HFFc6 (cell line): ENCODE data around the gene BST2. TPM values are rescaled to one million over a fixed set of nuclear protein-coding genes. Genes with fewer than 3 reads are reported as not detected.

Experiments
- DNase-seq: peaks from one replicate; pipeline ENCODE4 v3.0.0-alpha.2; 2018
- H3K27ac Mint-ChIP-seq: 2 replicates; pipeline ENCODE4 v1.8.0; 2020; ENCODE audit warnings: mild to moderate bottlenecking, mixed read lengths
- H3K27me3 Mint-ChIP-seq: 2 replicates; pipeline ENCODE4 v1.8.0; 2021; ENCODE audit warnings: mild to moderate bottlenecking, moderate library complexity, mixed read lengths; ENCODE audit not compliant: insufficient read depth
- H3K36me3 Mint-ChIP-seq: 2 replicates; pipeline ENCODE4 v1.8.0; 2021; ENCODE audit warnings: low read depth, mixed read lengths
- H3K4me1 Mint-ChIP-seq: 2 replicates; pipeline ENCODE4 v1.8.0; 2020; ENCODE audit warnings: low read depth, mixed read lengths
- H3K4me3 Mint-ChIP-seq: 2 replicates; pipeline ENCODE4 v1.8.0; 2020; ENCODE audit warnings: mild to moderate bottlenecking, moderate library complexity, mixed read lengths
- H3K9me3 Mint-ChIP-seq: 2 replicates; pipeline ENCODE4 v1.8.0; 2020; ENCODE audit warnings: mild to moderate bottlenecking, mixed read lengths
- CTCF ChIP-seq: fragments of 200-600 bp; sonication (generic); IDR thresholded peaks from 2 replicates; pipeline ENCODE4 v1.5.0; 2021; ENCODE audit warnings: antibody characterized with exemption, mild to moderate bottlenecking
- total RNA-seq, 6 experiments: library from RNA; stranded (reverse); fragmentation: NEBNext Ultra II Directional; extraction: Animal tissue kit (Norgen Biotek cat#: 25700); gene quantifications; 2 replicates in 1 of 6; 3 replicates in 5 of 6; pipeline ENCODE4 v1.2.3, GENCODE V29; 2021

BST2 gene
- total RNA-seq, 6 experiments from 2014 or later = 0.21 to 0.59 (median 0.34) TPM; not detected in 3

GRCh38 chr19:17390665-17391370 is 14.6 kb downstream of the BST2 start:
- H3K4me3 Mint-ChIP-seq = peak overlapping the region; percentile 88
- peaks cover 7% of the 10 kb centered on the region for H3K4me1 Mint-ChIP-seq
- peaks cover 14% of the 10 kb centered on the region for H3K9me3 Mint-ChIP-seq
- H3K36me3 Mint-ChIP-seq = no peaks in the 10 kb centered on the region
- peaks cover 14% of the 10 kb centered on the region for H3K27me3 Mint-ChIP-seq
- TF ChIP-seq CTCF = peak; percentile 81
- H3K27ac Mint-ChIP-seq = peak overlapping the region; percentile 10; the same call in 1 of the 2 replicates
- DNase-seq = peak; percentile 83

GRCh38 chr19:17389957-17390664 is 15.3 kb downstream of the BST2 start:
- peak; percentile 41 for TF ChIP-seq CTCF
- peaks cover 7% of the 10 kb centered on the region for H3K4me1 Mint-ChIP-seq
- H3K27me3 Mint-ChIP-seq = peaks cover 11% of the 10 kb centered on the region
- no peaks in the 10 kb centered on the region for H3K36me3 Mint-ChIP-seq
- H3K4me3 Mint-ChIP-seq = peak overlapping the region; percentile 88; the same call in 1 of the 2 replicates
- DNase-seq = no peak
- peaks cover 14% of the 10 kb centered on the region for H3K9me3 Mint-ChIP-seq
- no peak overlapping the region for H3K27ac Mint-ChIP-seq

GRCh38 chr19:17389288-17389687 is 16.1 kb downstream of the BST2 start:
- H3K4me3 Mint-ChIP-seq = no peak overlapping the region
- no peak for TF ChIP-seq CTCF
- H3K9me3 Mint-ChIP-seq = peaks cover 14% of the 10 kb centered on the region
- H3K27ac Mint-ChIP-seq = no peak overlapping the region
- peaks cover 10% of the 10 kb centered on the region for H3K27me3 Mint-ChIP-seq
- H3K4me1 Mint-ChIP-seq = peaks cover 7% of the 10 kb centered on the region
- no peak for DNase-seq
- H3K36me3 Mint-ChIP-seq = no peaks in the 10 kb centered on the region

GRCh38 chr19:17385878-17386611 is 19.4 kb downstream of the BST2 start:
- peaks cover 4% of the 10 kb centered on the region; the same call in 1 of the 2 replicates for H3K4me1 Mint-ChIP-seq
- H3K36me3 Mint-ChIP-seq = no peaks in the 10 kb centered on the region
- peaks cover 8% of the 10 kb centered on the region for H3K27me3 Mint-ChIP-seq
- peaks cover 14% of the 10 kb centered on the region for H3K9me3 Mint-ChIP-seq
- H3K27ac Mint-ChIP-seq = no peak overlapping the region
- DNase-seq = no peak
- TF ChIP-seq CTCF = peak; percentile 95
- H3K4me3 Mint-ChIP-seq = no peak overlapping the region

- no peaks in the 10 kb centered on the region for H3K9me3 Mint-ChIP-seq
- H3K27ac Mint-ChIP-seq = no peak overlapping the region
- H3K36me3 Mint-ChIP-seq = peaks cover 7% of the 10 kb centered on the region; the same call in 1 of the 2 replicates
- TF ChIP-seq CTCF = no peak
- DNase-seq = no peak
- peaks cover 4% of the 10 kb centered on the region; the same call in 1 of the 2 replicates for H3K4me1 Mint-ChIP-seq
- peaks cover 16% of the 10 kb centered on the region for H3K27me3 Mint-ChIP-seq
- H3K4me3 Mint-ChIP-seq = no peak overlapping the region
These were observed 24.8 kb downstream of the BST2 start for GRCh38 chr19:17380426-17381138.
